Keratinocyte (primary cell): ENCODE data around the gene PLXNA2. TPM values are rescaled to one million over a fixed set of nuclear protein-coding genes. Genes with fewer than 3 reads are reported as not detected.

Experiments
- DNase-seq: peaks from one replicate; pipeline ENCODE4 v3.0.0-alpha.2; 2011; ENCODE audit warnings: low read depth, missing footprints, low spot score
- FAIRE-seq: peaks from 2 replicates; lab custom pipeline; 2011; peaks lifted over from hg19 to GRCh38; lab: Jason Lieb, UNC
- H2AFZ ChIP-seq: 2 replicates; pipeline ENCODE4 v1.6.0; 2012; ENCODE audit warnings: low read length, control low read depth, inconsistent platforms; ENCODE audit not compliant: control insufficient read depth
- H3K27ac ChIP-seq: 2 replicates; pipeline ENCODE4 v1.5.1; 2011; ENCODE audit warnings: low read length; ENCODE audit not compliant: control insufficient read depth, insufficient read depth
- H3K27me3 ChIP-seq: 3 replicates; pipeline ENCODE4 v1.6.0; 2011; ENCODE audit warnings: low read length; ENCODE audit not compliant: control insufficient read depth, insufficient read depth; ENCODE audit errors: extremely low read depth
- H3K36me3 ChIP-seq, 2 experiments: 2 replicates in 1 of 2; 3 replicates in 1 of 2; pipeline ENCODE4 v1.5.1; 2011; ENCODE audit warnings: low read length in 2 of 2, mild to moderate bottlenecking in 1 of 2; ENCODE audit not compliant: control insufficient read depth in 2 of 2, insufficient read depth in 2 of 2; ENCODE audit errors: extremely low read depth in 1 of 2
- H3K4me1 ChIP-seq: 3 replicates; pipeline ENCODE4 v1.5.1; 2011; ENCODE audit warnings: low read length; ENCODE audit not compliant: control insufficient read depth, insufficient read depth; ENCODE audit errors: extremely low read depth
- H3K4me2 ChIP-seq: 3 replicates; pipeline ENCODE4 v1.6.0; 2011; ENCODE audit warnings: low read depth, low read length; ENCODE audit not compliant: control insufficient read depth, insufficient read depth; ENCODE audit errors: extremely low read depth
- H3K4me3 ChIP-seq, 3 experiments: fragments of 200-600 bp in 1 of 3; sonication (generic) in 1 of 3; 2 replicates in 2 of 3; 3 replicates in 1 of 3; pipeline ENCODE4 v1.5.1; 2011 to 2016; ENCODE audit warnings: low read length in 3 of 3, mild to moderate bottlenecking in 3 of 3, control low read depth in 2 of 3, inconsistent platforms in 1 of 3, low read depth in 1 of 3, mixed read lengths in 1 of 3, mixed run types in 1 of 3, moderate library complexity in 1 of 3; ENCODE audit not compliant: control insufficient read depth in 2 of 3, insufficient read depth in 2 of 3; ENCODE audit errors: extremely low read depth in 1 of 3
- H3K79me2 ChIP-seq: 2 replicates; pipeline ENCODE4 v1.6.0; 2012; ENCODE audit warnings: low read length; ENCODE audit not compliant: control insufficient read depth, insufficient read depth
- H3K9ac ChIP-seq: 3 replicates; pipeline ENCODE4 v1.6.0; 2011; ENCODE audit warnings: low read length; ENCODE audit not compliant: control insufficient read depth, insufficient read depth; ENCODE audit errors: extremely low read depth
- H3K9me1 ChIP-seq: 3 replicates; pipeline ENCODE4 v1.6.0; 2011; ENCODE audit warnings: low read length; ENCODE audit not compliant: control insufficient read depth, insufficient read depth; ENCODE audit errors: extremely low read depth
- H3K9me3 ChIP-seq: 2 replicates; pipeline ENCODE4 v1.5.1; 2012; ENCODE audit warnings: low read depth, low read length; ENCODE audit not compliant: control insufficient read depth
- H4K20me1 ChIP-seq: 3 replicates; pipeline ENCODE4 v1.6.0; 2011; ENCODE audit warnings: low read length; ENCODE audit not compliant: control insufficient read depth, insufficient read depth; ENCODE audit errors: extremely low read depth
- EZH2 ChIP-seq: IDR thresholded peaks from one replicate; pipeline ENCODE4 v1.6.1; 2012; ENCODE audit warnings: inconsistent platforms, mild to moderate bottlenecking, low read length, moderate library complexity
- dilution Hi-C: fragments of 300-500 bp; cut with MboI; formaldehyde crosslinking; loops from one replicate; pipeline ENCODE4 v1.7.0; 2020; ENCODE audit warnings: low sequenced_read_pairs; ENCODE audit not compliant: extremely low pct_ligation_motif_present
- polyA plus RNA-seq, 5 experiments: library from polyadenylated mRNA; depleted of rRNA in 3 of 5; stranded (reverse) in 3 of 5; stranded (forward) in 1 of 5; unstranded in 1 of 5; fragments of >200 nt; gene quantifications; 1 replicate in 1 of 5; 2 replicates in 3 of 5; 3 replicates in 1 of 5; pipeline versions ENCODE4 v1.2.1 to v1.2.3, GENCODE V29; 2011 to 2012; ENCODE audit warnings: missing spikeins in 2 of 5, low read depth in 1 of 5, low replicate concordance in 1 of 5
- TF ChIP-seq, protein P1 (sequence below), 3 experiments: IDR thresholded peaks in 1 of 3; conservative IDR thresholded peaks in 1 of 3; optimal IDR thresholded peaks in 1 of 3; 2 replicates in 2 of 3; 3 replicates in 1 of 3; pipeline versions ENCODE3 to v1.5.1; 2011; ENCODE audit warnings: low read length in 3 of 3, mild to moderate bottlenecking in 3 of 3, moderate library complexity in 2 of 3, control low read depth in 1 of 3, inconsistent platforms in 1 of 3; ENCODE audit not compliant: insufficient read depth in 2 of 3; ENCODE audit errors: extremely low read depth in 1 of 3

The PLXNA2 gene
- polyA plus RNA-seq, 1 donor (not counting 4 experiments of a cell fraction or from before 2014, with no cell fraction given) = 6.7 TPM

DNA sequence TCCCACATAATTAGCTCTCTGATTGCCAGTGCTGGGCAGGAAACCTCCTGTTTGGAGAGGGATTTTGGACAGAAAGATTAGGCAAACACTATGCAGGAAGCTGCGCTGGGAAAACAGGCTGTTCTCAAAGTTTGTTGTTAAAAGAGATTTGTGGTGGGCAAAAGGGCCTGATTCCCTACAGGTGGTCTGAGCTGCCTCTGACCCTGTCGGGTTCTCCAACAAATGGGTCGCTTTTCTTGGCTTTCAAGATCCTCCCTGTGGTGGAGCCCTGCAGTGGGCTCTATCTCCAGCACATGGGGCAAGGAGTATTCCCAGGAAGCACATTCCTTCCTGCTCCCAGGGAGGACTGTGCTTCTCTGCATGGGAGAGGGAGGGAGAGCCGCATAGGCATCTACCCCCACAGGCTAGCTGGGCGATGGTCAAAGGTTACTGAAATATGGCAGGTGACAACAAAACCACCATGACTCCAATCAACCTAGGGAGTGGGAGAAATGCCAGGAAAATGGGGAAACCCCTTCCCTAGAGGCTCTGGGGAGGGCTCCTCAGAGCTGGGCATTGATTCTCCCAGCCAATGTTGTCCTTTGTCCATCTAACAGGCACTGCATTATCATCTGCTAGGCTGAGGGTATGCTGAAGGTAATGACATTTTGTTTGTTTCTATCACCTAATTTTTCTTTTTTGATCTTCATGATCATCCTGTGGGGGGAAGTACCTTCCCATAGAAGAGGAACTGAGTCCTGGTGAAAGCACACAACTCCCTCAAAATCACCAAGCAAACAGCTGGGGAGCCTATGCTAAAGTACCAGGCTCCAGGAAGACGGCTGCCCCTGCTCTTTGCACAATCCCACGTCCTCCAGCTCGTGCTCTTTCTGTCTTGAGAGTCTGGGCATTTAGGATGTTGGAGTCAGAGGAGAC is 85.3 kb downstream of the PLXNA2 start:
- H3K36me3 ChIP-seq = peaks cover 2 to 11% of the 10 kb centered on the region in 2 experiments
- no peak overlapping the region for H3K27ac ChIP-seq
- no peaks in the 10 kb centered on the region for H3K9me3 ChIP-seq
- H3K4me3 ChIP-seq = no peak overlapping the region
- TF ChIP-seq, protein P1, sequence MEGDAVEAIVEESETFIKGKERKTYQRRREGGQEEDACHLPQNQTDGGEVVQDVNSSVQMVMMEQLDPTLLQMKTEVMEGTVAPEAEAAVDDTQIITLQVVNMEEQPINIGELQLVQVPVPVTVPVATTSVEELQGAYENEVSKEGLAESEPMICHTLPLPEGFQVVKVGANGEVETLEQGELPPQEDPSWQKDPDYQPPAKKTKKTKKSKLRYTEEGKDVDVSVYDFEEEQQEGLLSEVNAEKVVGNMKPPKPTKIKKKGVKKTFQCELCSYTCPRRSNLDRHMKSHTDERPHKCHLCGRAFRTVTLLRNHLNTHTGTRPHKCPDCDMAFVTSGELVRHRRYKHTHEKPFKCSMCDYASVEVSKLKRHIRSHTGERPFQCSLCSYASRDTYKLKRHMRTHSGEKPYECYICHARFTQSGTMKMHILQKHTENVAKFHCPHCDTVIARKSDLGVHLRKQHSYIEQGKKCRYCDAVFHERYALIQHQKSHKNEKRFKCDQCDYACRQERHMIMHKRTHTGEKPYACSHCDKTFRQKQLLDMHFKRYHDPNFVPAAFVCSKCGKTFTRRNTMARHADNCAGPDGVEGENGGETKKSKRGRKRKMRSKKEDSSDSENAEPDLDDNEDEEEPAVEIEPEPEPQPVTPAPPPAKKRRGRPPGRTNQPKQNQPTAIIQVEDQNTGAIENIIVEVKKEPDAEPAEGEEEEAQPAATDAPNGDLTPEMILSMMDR (optimal IDR thresholded peaks at IDR 0.05 in 1 of 3, IDR thresholded peaks at IDR 0.05 in 1 of 3, conservative IDR thresholded peaks at IDR 0.05 in 1 of 3; ENCODE audit: extremely low read depth in 1 of 3, insufficient read depth in 2 of 3, low read length in 3 of 3) = no peak
- no peak for TF ChIP-seq EZH2
- H3K9me1 ChIP-seq = peaks cover 5% of the 10 kb centered on the region
- H4K20me1 ChIP-seq = peaks cover 4% of the 10 kb centered on the region
- dilution Hi-C loops = no loop called here
- no peak overlapping the region for H3K9ac ChIP-seq
- FAIRE-seq (no peak), DNase-seq (no peak)
- H3K27me3 ChIP-seq = no peaks in the 10 kb centered on the region
- no peaks in the 10 kb centered on the region for H3K79me2 ChIP-seq
- no peak overlapping the region for H3K4me2 ChIP-seq
- no peak overlapping the region for H2AFZ ChIP-seq
- peaks cover 10% of the 10 kb centered on the region for H3K4me1 ChIP-seq

DNA sequence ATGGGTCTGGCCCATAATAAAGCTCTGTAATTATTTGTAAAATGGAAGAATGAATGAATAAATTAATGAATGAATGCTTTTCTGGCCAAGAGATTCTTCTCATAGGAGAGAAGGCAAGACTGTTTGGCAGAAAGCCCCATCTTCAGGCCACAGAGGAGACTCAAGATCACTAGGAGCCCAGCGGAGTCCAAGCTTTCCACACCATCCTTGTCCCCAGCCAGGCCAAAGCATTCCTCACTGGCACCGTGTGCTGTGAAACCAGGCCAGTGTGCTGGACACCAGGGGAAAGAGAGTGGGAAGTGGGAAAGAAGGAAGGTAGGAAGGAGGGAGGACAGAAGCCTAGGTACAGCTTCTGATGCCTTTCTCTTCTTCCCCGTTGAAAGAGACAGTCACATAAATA is 86.4 kb downstream of the PLXNA2 start:
- FAIRE-seq (no peak), DNase-seq (no peak)
- Histone ChIP-seq H3K9me1 (peaks cover 5% of the 10 kb centered on the region), H4K20me1 (peaks cover 4% of the 10 kb centered on the region), H3K4me1 (peaks cover 10% of the 10 kb centered on the region), H3K9ac (no peak overlapping the region), H3K27ac (no peak overlapping the region), H2AFZ (no peak overlapping the region), H3K27me3 (no peaks in the 10 kb centered on the region), H3K36me3 (peaks cover 2 to 11% of the 10 kb centered on the region in 2 experiments), H3K79me2 (no peaks in the 10 kb centered on the region), H3K9me3 (no peaks in the 10 kb centered on the region), H3K4me2 (no peak overlapping the region), H3K4me3 (no peak overlapping the region)
- dilution Hi-C loops = no loop called here
- TF ChIP-seq EZH2 = no peak
- TF ChIP-seq, protein P1 (optimal IDR thresholded peaks at IDR 0.05 in 1 of 3, IDR thresholded peaks at IDR 0.05 in 1 of 3, conservative IDR thresholded peaks at IDR 0.05 in 1 of 3; ENCODE audit: extremely low read depth in 1 of 3, insufficient read depth in 2 of 3, low read length in 3 of 3) = no peak
